ENCODE measurements around the gene BTBD6. TPM values are rescaled to one million over a fixed set of nuclear protein-coding genes. Genes with fewer than 3 reads are reported as not detected.
A peak's percentile ranks its signal among the peaks of the same experiment; 100 is the strongest.
"Not testable (repeated sequence)": the region's sequence is repeated elsewhere in the genome, so short reads cannot be mapped to it uniquely, and the experiment has no call there.

Gene BTBD6
- total RNA-seq, 1 experiment from 2014 or later: 58.9 TPM

GRCh38 chr14:105272623-105273022 is 24.3 kb downstream of the BTBD6 start:
- Histone ChIP-seq H3K27ac (ENCODE audit: low read length) (no peak overlapping the region), H4K20me1 (ENCODE audit: insufficient read depth, low read depth, low read length) (peaks cover 14% of the 10 kb centered on the region; the same call in 1 of the 2 replicates), H3K9ac (ENCODE audit: low read length) (no peak overlapping the region), H3K9me2 (replicated peaks; ENCODE audit: insufficient read depth, low read length) (no peaks in the 10 kb centered on the region), H3K36me3 (ENCODE audit: insufficient read depth, low read length) (no peaks in the 10 kb centered on the region), H2AFZ (ENCODE audit: low read length) (no peak overlapping the region), H3K79me2 (ENCODE audit: low read length) (no peaks in the 10 kb centered on the region), H3K4me1 (ENCODE audit: low read length) (no peaks in the 10 kb centered on the region), H3K4me2 (ENCODE audit: low read depth, low read length, poor library complexity, severe bottlenecking) (no peak overlapping the region), H3K9me3 (ENCODE audit: low read length) (no peaks in the 10 kb centered on the region), H3K27me3 (ENCODE audit: low read length) (no peaks in the 10 kb centered on the region), H3K4me3 (ENCODE audit: low read length) (no peak overlapping the region)
- no peak for DNase-seq

DNA sequence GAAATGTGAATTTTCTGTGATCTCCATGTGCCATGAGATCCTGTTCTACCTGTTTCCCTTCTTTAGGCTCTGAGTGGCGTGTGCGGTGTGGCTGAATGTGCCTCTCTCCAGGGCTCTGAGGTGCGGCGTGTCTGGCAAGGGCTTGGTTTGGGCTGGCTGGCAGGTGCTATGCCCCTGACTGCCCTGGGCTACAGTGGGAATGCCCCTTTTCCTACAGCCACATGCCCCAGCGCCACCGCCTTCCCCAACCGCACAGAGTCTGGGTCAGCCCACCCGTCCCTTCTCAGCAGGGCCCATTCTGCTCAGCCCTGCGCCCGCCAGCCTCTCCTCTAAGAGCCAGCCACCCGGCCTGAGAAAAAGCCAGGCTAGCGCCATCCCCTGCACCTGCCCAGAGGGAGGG is 24.7 kb downstream of the BTBD6 start:
- Histone ChIP-seq H3K27me3 (ENCODE audit: low read length) (no peaks in the 10 kb centered on the region), H3K4me3 (ENCODE audit: low read length) (no peak overlapping the region), H3K27ac (ENCODE audit: low read length) (no peak overlapping the region), H3K79me2 (ENCODE audit: low read length) (no peaks in the 10 kb centered on the region), H3K4me1 (ENCODE audit: low read length) (no peaks in the 10 kb centered on the region), H3K9ac (ENCODE audit: low read length) (no peak overlapping the region), H3K4me2 (ENCODE audit: low read depth, low read length, poor library complexity, severe bottlenecking) (no peak overlapping the region), H3K9me2 (replicated peaks; ENCODE audit: insufficient read depth, low read length) (no peaks in the 10 kb centered on the region), H4K20me1 (ENCODE audit: insufficient read depth, low read depth, low read length) (peaks cover 17% of the 10 kb centered on the region; the same call in 1 of the 2 replicates), H2AFZ (ENCODE audit: low read length) (no peak overlapping the region), H3K36me3 (ENCODE audit: insufficient read depth, low read length) (no peaks in the 10 kb centered on the region), H3K9me3 (ENCODE audit: low read length) (no peaks in the 10 kb centered on the region)
- DNase-seq: no peak

GRCh38 chr14:105274637-105275036 is 26.3 kb downstream of the BTBD6 start:
- H3K4me3 ChIP-seq (ENCODE audit: low read length): no peak overlapping the region
- no peaks in the 10 kb centered on the region for H3K36me3 ChIP-seq (ENCODE audit: insufficient read depth, low read length)
- H3K9me3 ChIP-seq (ENCODE audit: low read length): no peaks in the 10 kb centered on the region
- H3K9me2 ChIP-seq (replicated peaks; ENCODE audit: insufficient read depth, low read length): no peaks in the 10 kb centered on the region
- no peak overlapping the region for H3K27ac ChIP-seq (ENCODE audit: low read length)
- H3K9ac ChIP-seq (ENCODE audit: low read length): no peak overlapping the region
- H4K20me1 ChIP-seq (ENCODE audit: insufficient read depth, low read depth, low read length): peaks cover 22% of the 10 kb centered on the region
- no peak overlapping the region for H2AFZ ChIP-seq (ENCODE audit: low read length)
- H3K79me2 ChIP-seq (ENCODE audit: low read length): no peaks in the 10 kb centered on the region
- H3K27me3 ChIP-seq (ENCODE audit: low read length): no peaks in the 10 kb centered on the region
- H3K4me2 ChIP-seq (ENCODE audit: low read depth, low read length, poor library complexity, severe bottlenecking): no peak overlapping the region
- no peak for DNase-seq
- H3K4me1 ChIP-seq (ENCODE audit: low read length): no peaks in the 10 kb centered on the region

DNA sequence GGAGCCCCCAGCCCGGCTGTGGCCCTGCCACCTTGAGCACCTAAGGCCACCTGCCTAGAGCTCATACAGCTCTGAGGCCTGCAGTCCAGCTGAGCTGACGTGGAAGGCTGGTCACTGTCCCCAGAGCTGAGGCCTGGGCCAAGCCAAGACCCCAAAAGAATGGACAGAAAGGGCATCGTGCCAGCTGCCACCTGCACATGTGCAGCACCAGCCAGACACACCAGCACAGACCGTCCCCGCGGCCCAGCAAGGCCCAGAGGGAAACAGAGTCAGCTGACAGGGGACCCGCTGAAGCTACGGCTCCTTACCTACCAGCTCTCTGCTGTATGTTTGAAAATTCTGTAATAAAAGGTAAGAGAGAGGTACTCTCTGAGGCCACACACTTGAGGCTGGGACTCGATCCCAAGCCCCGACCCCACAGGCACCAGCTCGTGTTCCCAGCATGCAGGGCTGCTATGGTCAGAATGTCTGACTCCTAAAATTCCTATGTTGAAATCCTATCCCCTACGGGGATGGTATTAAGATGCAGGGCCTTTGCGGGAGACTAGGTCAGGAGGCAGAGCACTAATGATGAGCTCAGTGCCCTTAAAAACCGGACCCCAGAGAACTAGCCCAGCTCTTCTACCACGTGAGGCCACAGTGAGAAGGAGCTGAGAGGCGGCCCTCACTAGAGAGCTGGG is 27.1 kb downstream of the BTBD6 start:
- no peaks in the 10 kb centered on the region for H3K9me3 ChIP-seq (ENCODE audit: low read length)
- no peak overlapping the region for H3K4me3 ChIP-seq (ENCODE audit: low read length)
- no peak for DNase-seq
- peaks cover 25% of the 10 kb centered on the region for H4K20me1 ChIP-seq (ENCODE audit: insufficient read depth, low read depth, low read length)
- no peak overlapping the region for H3K27ac ChIP-seq (ENCODE audit: low read length)
- H3K4me2 ChIP-seq (ENCODE audit: low read depth, low read length, poor library complexity, severe bottlenecking): no peak overlapping the region
- no peaks in the 10 kb centered on the region for H3K36me3 ChIP-seq (ENCODE audit: insufficient read depth, low read length)
- H3K79me2 ChIP-seq (ENCODE audit: low read length): no peaks in the 10 kb centered on the region
- H2AFZ ChIP-seq (ENCODE audit: low read length): no peak overlapping the region
- H3K27me3 ChIP-seq (ENCODE audit: low read length): no peaks in the 10 kb centered on the region
- H3K4me1 ChIP-seq (ENCODE audit: low read length): no peaks in the 10 kb centered on the region
- no peaks in the 10 kb centered on the region for H3K9me2 ChIP-seq (replicated peaks; ENCODE audit: insufficient read depth, low read length)
- no peak overlapping the region for H3K9ac ChIP-seq (ENCODE audit: low read length)

DNA sequence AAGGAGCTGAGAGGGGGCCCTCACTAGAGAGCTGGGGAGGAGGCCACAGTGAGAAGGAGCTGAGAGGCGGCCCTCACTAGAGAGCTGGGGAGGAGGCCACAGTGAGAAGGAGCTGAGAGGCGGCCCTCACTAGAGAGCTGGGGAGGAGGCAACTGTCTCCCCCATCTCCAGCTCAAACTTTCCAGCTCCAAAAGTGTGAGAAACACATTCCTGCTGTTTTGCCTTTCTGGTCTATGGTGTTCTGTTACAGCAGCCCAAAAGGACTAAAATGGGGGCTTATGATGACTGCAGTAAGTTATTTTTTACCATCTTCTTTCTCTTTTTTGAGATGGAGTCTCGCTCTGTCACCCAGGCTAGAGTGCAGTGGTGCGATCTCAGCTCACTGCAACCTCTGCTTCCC is 29.1 kb downstream of the BTBD6 start:
- peaks cover 25% of the 10 kb centered on the region for H4K20me1 ChIP-seq (ENCODE audit: insufficient read depth, low read depth, low read length)
- not testable (repeated sequence) for H3K4me2 ChIP-seq (ENCODE audit: low read depth, low read length, poor library complexity, severe bottlenecking); H3K4me1 ChIP-seq (ENCODE audit: low read length); H3K79me2 ChIP-seq (ENCODE audit: low read length); H3K9me2 ChIP-seq (replicated peaks; ENCODE audit: insufficient read depth, low read length); H3K9ac ChIP-seq (ENCODE audit: low read length); H2AFZ ChIP-seq (ENCODE audit: low read length); H3K9me3 ChIP-seq (ENCODE audit: low read length); H3K36me3 ChIP-seq (ENCODE audit: insufficient read depth, low read length); H3K27me3 ChIP-seq (ENCODE audit: low read length); DNase-seq; H3K4me3 ChIP-seq (ENCODE audit: low read length); H3K27ac ChIP-seq (ENCODE audit: low read length)

- DNase-seq: no peak
- Histone ChIP-seq H3K27me3 (ENCODE audit: low read length) (no peaks in the 10 kb centered on the region), H3K4me1 (ENCODE audit: low read length) (no peaks in the 10 kb centered on the region), H2AFZ (ENCODE audit: low read length) (no peak overlapping the region), H4K20me1 (ENCODE audit: insufficient read depth, low read depth, low read length) (peaks cover 19% of the 10 kb centered on the region), H3K9me3 (ENCODE audit: low read length) (no peaks in the 10 kb centered on the region), H3K9ac (ENCODE audit: low read length) (no peak overlapping the region), H3K9me2 (replicated peaks; ENCODE audit: insufficient read depth, low read length) (no peaks in the 10 kb centered on the region), H3K36me3 (ENCODE audit: insufficient read depth, low read length) (no peaks in the 10 kb centered on the region), H3K27ac (ENCODE audit: low read length) (no peak overlapping the region), H3K4me3 (ENCODE audit: low read length) (no peak overlapping the region), H3K4me2 (ENCODE audit: low read depth, low read length, poor library complexity, severe bottlenecking) (no peak overlapping the region), H3K79me2 (ENCODE audit: low read length) (no peaks in the 10 kb centered on the region)
These were observed 31.5 kb downstream of the BTBD6 start for GRCh38 chr14:105279642-105280361.

DNA sequence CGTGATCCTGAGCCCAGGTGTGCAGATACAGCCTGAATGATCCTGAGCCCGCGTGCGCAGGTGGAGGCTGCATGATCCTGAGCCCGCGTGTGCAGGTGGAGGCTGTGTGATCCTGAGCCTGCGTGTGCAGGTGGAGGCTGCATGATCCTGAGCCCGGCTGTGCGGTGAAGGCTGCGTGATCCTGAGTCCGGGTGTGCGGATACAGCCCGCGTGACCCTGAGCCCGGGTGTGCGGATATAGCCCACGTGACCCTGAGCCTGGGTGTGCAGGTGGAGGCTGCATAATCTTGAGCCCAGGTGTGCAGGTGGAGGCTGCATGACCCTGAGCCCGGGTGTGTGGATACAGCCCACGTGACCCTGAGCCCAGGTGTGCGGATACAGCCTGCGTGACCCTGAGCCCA is 32.2 kb downstream of the BTBD6 start:
- no peak for DNase-seq
- H3K36me3 ChIP-seq (ENCODE audit: insufficient read depth, low read length): no peaks in the 10 kb centered on the region
- H3K9me3 ChIP-seq (ENCODE audit: low read length): no peaks in the 10 kb centered on the region
- no peaks in the 10 kb centered on the region for H3K9me2 ChIP-seq (replicated peaks; ENCODE audit: insufficient read depth, low read length)
- no peaks in the 10 kb centered on the region for H3K4me1 ChIP-seq (ENCODE audit: low read length)
- no peak overlapping the region for H2AFZ ChIP-seq (ENCODE audit: low read length)
- H3K79me2 ChIP-seq (ENCODE audit: low read length): no peaks in the 10 kb centered on the region
- H3K4me3 ChIP-seq (ENCODE audit: low read length): no peak overlapping the region
- no peaks in the 10 kb centered on the region for H3K27me3 ChIP-seq (ENCODE audit: low read length)
- no peak overlapping the region for H3K27ac ChIP-seq (ENCODE audit: low read length)
- no peak overlapping the region for H3K9ac ChIP-seq (ENCODE audit: low read length)
- H4K20me1 ChIP-seq (ENCODE audit: insufficient read depth, low read depth, low read length): peaks cover 12% of the 10 kb centered on the region
- no peak overlapping the region for H3K4me2 ChIP-seq (ENCODE audit: low read depth, low read length, poor library complexity, severe bottlenecking)

- H3K4me2 ChIP-seq (ENCODE audit: low read depth, low read length, poor library complexity, severe bottlenecking): no peak overlapping the region
- no peak overlapping the region for H3K4me3 ChIP-seq (ENCODE audit: low read length)
- no peaks in the 10 kb centered on the region for H3K4me1 ChIP-seq (ENCODE audit: low read length)
- H3K36me3 ChIP-seq (ENCODE audit: insufficient read depth, low read length): no peaks in the 10 kb centered on the region
- no peaks in the 10 kb centered on the region for H3K27me3 ChIP-seq (ENCODE audit: low read length)
- H4K20me1 ChIP-seq (ENCODE audit: insufficient read depth, low read depth, low read length): peaks cover 11% of the 10 kb centered on the region; the same call in 1 of the 2 replicates
- no peak overlapping the region for H3K9ac ChIP-seq (ENCODE audit: low read length)
- H3K9me3 ChIP-seq (ENCODE audit: low read length): no peaks in the 10 kb centered on the region
- no peak overlapping the region for H2AFZ ChIP-seq (ENCODE audit: low read length)
- H3K9me2 ChIP-seq (replicated peaks; ENCODE audit: insufficient read depth, low read length): no peaks in the 10 kb centered on the region
- H3K27ac ChIP-seq (ENCODE audit: low read length): no peak overlapping the region
- peak; percentile 63 for DNase-seq
- H3K79me2 ChIP-seq (ENCODE audit: low read length): no peaks in the 10 kb centered on the region
These were observed 33.2 kb downstream of the BTBD6 start for GRCh38 chr14:105281371-105282097.
